Adrenal gland (tissue), 5 donors: ENCODE data around the gene ARHGAP31.

Source experiments
- POLR2A ChIP-seq, 2 donors: fragments of 450-650 bp; IDR thresholded peaks; one replicate each; pipeline ENCODE4 v1.6.1; 2017; ENCODE audit warnings: antibody characterized with exemption in 2 of 2, mild to moderate bottlenecking in 2 of 2, moderate library complexity in 1 of 2
- TF ChIP-seq, protein P1 (sequence below), 6 experiments: fragments of 450-650 bp in 4 of 6; fragments of 200-600 bp in 2 of 6; sonication (generic) in 1 of 6; IDR thresholded peaks; 1 replicate in 5 of 6; 2 replicates in 1 of 6; pipeline versions ENCODE4 v1.5.1 to v1.8.0; 2016 to 2021; ENCODE audit warnings: antibody characterized with exemption in 6 of 6, mild to moderate bottlenecking in 2 of 6, moderate library complexity in 1 of 6
- donor health status: DM: no; HTN: no; CAD: no.

DNA sequence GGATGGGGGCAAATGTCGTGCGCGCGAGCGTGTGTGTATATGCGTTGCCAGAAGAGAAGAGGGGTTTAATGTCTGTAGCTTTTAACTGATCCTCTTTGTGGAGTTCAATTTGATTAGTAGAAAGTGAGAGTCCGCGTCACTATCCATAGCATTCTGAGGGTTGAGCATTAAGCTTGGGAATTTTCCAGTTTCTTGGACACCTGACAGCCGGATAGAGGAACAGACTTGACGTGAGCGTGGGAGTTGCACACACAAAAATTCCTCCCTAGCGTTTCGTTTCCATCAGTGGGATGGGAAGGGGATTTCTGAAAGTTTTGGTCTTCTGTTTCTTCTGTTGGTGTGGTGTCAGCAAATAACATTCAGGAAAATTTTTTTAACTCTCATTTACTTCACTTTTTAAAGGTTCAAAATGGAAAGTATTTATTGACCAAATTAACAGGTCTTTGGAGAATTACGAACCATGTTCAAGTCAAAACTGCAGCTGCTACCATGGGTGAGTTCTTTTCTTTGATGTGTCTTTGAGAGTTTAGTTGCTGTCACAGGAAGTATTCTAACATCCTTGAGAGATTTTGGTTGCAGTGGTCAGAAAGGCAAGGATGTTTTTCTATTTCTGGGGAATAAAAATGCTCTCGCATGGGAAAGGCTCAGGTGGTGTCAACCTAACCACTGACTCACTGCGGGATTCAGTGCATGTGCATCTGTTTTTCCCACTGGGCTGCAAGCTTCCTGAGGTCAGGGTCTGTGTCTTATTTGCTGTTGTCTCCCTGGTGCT, 175.4 kb downstream of the ARHGAP31 start:
- TF ChIP-seq, protein P1, sequence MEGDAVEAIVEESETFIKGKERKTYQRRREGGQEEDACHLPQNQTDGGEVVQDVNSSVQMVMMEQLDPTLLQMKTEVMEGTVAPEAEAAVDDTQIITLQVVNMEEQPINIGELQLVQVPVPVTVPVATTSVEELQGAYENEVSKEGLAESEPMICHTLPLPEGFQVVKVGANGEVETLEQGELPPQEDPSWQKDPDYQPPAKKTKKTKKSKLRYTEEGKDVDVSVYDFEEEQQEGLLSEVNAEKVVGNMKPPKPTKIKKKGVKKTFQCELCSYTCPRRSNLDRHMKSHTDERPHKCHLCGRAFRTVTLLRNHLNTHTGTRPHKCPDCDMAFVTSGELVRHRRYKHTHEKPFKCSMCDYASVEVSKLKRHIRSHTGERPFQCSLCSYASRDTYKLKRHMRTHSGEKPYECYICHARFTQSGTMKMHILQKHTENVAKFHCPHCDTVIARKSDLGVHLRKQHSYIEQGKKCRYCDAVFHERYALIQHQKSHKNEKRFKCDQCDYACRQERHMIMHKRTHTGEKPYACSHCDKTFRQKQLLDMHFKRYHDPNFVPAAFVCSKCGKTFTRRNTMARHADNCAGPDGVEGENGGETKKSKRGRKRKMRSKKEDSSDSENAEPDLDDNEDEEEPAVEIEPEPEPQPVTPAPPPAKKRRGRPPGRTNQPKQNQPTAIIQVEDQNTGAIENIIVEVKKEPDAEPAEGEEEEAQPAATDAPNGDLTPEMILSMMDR (IDR thresholded peaks at IDR 0.05), result no peak
- TF ChIP-seq POLR2A (IDR thresholded peaks at IDR 0.05), result no peak
